Measurements from ENCODE around the gene LYG2.

GRCh38 chr2:99260184-99260583 lies 4.7 kb upstream of the LYG2 start:
- no peak for TF ChIP-seq POLR2AphosphoS5 (IDR thresholded peaks at IDR 0.05)
- TF ChIP-seq CTCF (IDR thresholded peaks at IDR 0.05 in 8 of 11, conservative IDR thresholded peaks at IDR 0.05 in 3 of 11), result no peak
